Measurements from ENCODE around the gene FBXL7. TPM values are rescaled to one million over a fixed set of nuclear protein-coding genes. Genes with fewer than 3 reads are reported as not detected.

Gene FBXL7
- total and polyA plus RNA-seq, 9 of the 15 experiments (the other 6 are each of a cell fraction or from before 2014, with no cell fraction given), result 0.04 to 0.08 TPM; not detected in 7

DNA sequence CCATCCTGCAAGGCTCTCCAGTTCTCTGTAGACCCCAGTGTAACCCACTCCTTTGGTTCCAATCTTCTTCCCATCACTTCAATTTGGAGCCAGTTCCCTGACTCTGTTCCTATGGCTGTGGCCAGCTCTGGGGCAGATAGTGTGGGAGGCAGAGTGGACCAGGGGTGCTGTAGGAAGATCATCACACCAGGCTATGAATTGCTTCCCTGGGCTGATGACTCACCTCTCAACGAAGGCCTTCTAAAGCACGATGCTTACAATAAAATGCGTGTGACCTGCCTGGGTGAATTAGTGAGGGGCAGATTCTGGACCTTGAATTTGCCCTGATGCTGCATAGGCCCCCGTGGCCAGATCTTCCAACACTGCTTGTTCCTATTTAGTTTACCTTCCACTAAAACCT, 289.7 kb downstream of the FBXL7 start:
- no peaks in the 10 kb centered on the region for H3K27me3 ChIP-seq (ENCODE audit: control insufficient read depth in 2 of 2, insufficient read depth in 2 of 2, low read length in 2 of 2)
- FAIRE-seq, result no peak
- H3K4me1 ChIP-seq (replicated peaks in 1 of 2; ENCODE audit: control insufficient read depth in 2 of 2, insufficient read depth in 2 of 2, low read length in 2 of 2), result no peaks in the 10 kb centered on the region
- TF ChIP-seq, protein P1, sequence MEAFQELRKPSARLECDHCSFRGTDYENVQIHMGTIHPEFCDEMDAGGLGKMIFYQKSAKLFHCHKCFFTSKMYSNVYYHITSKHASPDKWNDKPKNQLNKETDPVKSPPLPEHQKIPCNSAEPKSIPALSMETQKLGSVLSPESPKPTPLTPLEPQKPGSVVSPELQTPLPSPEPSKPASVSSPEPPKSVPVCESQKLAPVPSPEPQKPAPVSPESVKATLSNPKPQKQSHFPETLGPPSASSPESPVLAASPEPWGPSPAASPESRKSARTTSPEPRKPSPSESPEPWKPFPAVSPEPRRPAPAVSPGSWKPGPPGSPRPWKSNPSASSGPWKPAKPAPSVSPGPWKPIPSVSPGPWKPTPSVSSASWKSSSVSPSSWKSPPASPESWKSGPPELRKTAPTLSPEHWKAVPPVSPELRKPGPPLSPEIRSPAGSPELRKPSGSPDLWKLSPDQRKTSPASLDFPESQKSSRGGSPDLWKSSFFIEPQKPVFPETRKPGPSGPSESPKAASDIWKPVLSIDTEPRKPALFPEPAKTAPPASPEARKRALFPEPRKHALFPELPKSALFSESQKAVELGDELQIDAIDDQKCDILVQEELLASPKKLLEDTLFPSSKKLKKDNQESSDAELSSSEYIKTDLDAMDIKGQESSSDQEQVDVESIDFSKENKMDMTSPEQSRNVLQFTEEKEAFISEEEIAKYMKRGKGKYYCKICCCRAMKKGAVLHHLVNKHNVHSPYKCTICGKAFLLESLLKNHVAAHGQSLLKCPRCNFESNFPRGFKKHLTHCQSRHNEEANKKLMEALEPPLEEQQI (IDR thresholded peaks at IDR 0.05), result no peak
- TF ChIP-seq RHOXF2B (CRISPR knock-in tag; conservative IDR thresholded peaks at IDR 0.05) (no peak), PRPF4 (IDR thresholded peaks at IDR 0.05; ENCODE audit: insufficient read depth, low read depth, low read length, poor library complexity, severe bottlenecking) (no peak), HDGF (IDR thresholded peaks at IDR 0.05) (no peak)
- ChIA-PET CTCF (ENCODE audit: low intra/inter-chr PET ratio) (no interaction called here), POLR2A (no interaction called here)
- no peak overlapping the region for H3K4me2 ChIP-seq (ENCODE audit: insufficient read depth, low read length)
- BruUV-seq (replicated peaks), result no TSS peak
- H2AFZ ChIP-seq (ENCODE audit: low read depth, low read length), result no peak overlapping the region
- intact Hi-C loops (cut with micrococcal nuclease) (no loop called here), in situ Hi-C loops (cut with MboI) (no loop called here)
- no peaks in the 10 kb centered on the region for H4K20me1 ChIP-seq (replicated peaks; ENCODE audit: control insufficient read depth, insufficient read depth, low read length)
- no peaks in the 10 kb centered on the region for H3K9me1 ChIP-seq (ENCODE audit: control insufficient read depth, insufficient read depth, low read length)
- H3K79me2 ChIP-seq (ENCODE audit: control insufficient read depth, insufficient read depth, low read length), result no peaks in the 10 kb centered on the region
- no peak for DNase-seq (ENCODE audit: extremely low read depth in 1 of 4, low spot score in 3 of 4)
- H3K4me3 ChIP-seq, result no peak overlapping the region
- H3K9ac ChIP-seq (ENCODE audit: insufficient read depth in 1 of 2, low read depth in 2 of 2, low read length in 2 of 2), result no peak overlapping the region
- ATAC-seq, result no peak
- WGBS (ENCODE audit: insufficient coverage, low coverage, missing lambda C conversion rate), result 0% methylated on average over 4 of the region's 4 CpGs
- H3K27ac ChIP-seq (ENCODE audit: extremely low read depth, low read depth, low read length), result no peak overlapping the region
- no peaks in the 10 kb centered on the region for H3K36me3 ChIP-seq (ENCODE audit: control insufficient read depth, insufficient read depth, low read length)
- no peaks in the 10 kb centered on the region for H3K9me3 ChIP-seq (replicated peaks; ENCODE audit: control insufficient read depth, insufficient read depth, low read depth, low read length)

Measured in K562 (cell line).